Heart right ventricle (tissue), 16 donors: Measurements from ENCODE around the gene VTN. TPM values are rescaled to one million over a fixed set of nuclear protein-coding genes. Genes with fewer than 3 reads are reported as not detected.

Experiments
- ATAC-seq, 8 donors: fragments of 200-7000 bp; cut with Tn5 transposase; one replicate each; pipeline ENCODE4 v1.9.1; 2020; ENCODE audit warnings: mild to moderate bottlenecking in 8 of 8, moderate library complexity in 8 of 8, moderate number of reproducible peaks in 1 of 8
- DNase-seq, 2 donors: peaks; one replicate each; pipeline ENCODE4 v3.0.0-alpha.2; 2020
- H3K27ac ChIP-seq, 10 donors: fragments of 200-600 bp; sonication (generic) in 2 of 10; one replicate each; pipeline versions ENCODE4 v1.5.0 to v1.8.0; 2020 to 2022; ENCODE audit warnings: mild to moderate bottlenecking in 3 of 10
- H3K27me3 ChIP-seq, 7 donors: fragments of 200-600 bp; one replicate each; pipeline ENCODE4 v1.8.0; 2021 to 2022; ENCODE audit warnings: mild to moderate bottlenecking in 2 of 7
- H3K36me3 ChIP-seq, 9 donors: fragments of 200-600 bp; sonication (generic) in 1 of 9; one replicate each; pipeline versions ENCODE4 v1.5.0 to v1.8.0; 2020 to 2022; ENCODE audit warnings: mild to moderate bottlenecking in 2 of 9
- H3K4me1 ChIP-seq, 9 donors: fragments of 200-600 bp; sonication (generic) in 1 of 9; one replicate each; pipeline versions ENCODE4 v1.5.0 to v1.8.0; 2020 to 2022; ENCODE audit warnings: mild to moderate bottlenecking in 4 of 9
- H3K4me3 ChIP-seq, 10 donors: fragments of 200-600 bp; sonication (generic) in 2 of 10; one replicate each; pipeline versions ENCODE4 v1.5.0 to v1.8.0; 2020 to 2022; ENCODE audit warnings: mild to moderate bottlenecking in 7 of 10, moderate library complexity in 2 of 10
- H3K9me3 ChIP-seq, 11 donors: fragments of 200-600 bp in 10 of 11; sonication (generic) in 2 of 11; one replicate each; pipeline versions ENCODE4 v1.5.0 to v1.8.0; 2013 to 2022; ENCODE audit warnings: mild to moderate bottlenecking in 2 of 11, control low read depth in 1 of 11, moderate library complexity in 1 of 11
- WGBS, 2 donors: extraction: QIAGEN DNeasy Blood & Tissue Kit; methylation state at CpG; one replicate each; pipeline ENCODE4 v1.1.7; 2013; ENCODE audit warnings: inconsistent platforms in 1 of 2; 5-methylcytosine and 5-hydroxymethylcytosine counted together
- intact Hi-C, 10 donors: fragments of 100-400 bp; cut with DNase I; formaldehyde crosslinking; loops; one replicate each; pipeline versions ENCODE4 v1.11.1 to v1.14.2; 2022
- polyA plus RNA-seq, 2 donors: library from polyadenylated mRNA; stranded (reverse); fragments of 200-250 nt; gene quantifications; one replicate each; pipeline ENCODE4 v1.2.3, GENCODE V29; 2013
- total RNA-seq, 10 donors: library from RNA; stranded (reverse); fragmentation: NEBNext Ultra II Directional in 3 of 10; extraction: Animal tissue kit (Norgen Biotek cat#: 25700) in 3 of 10; gene quantifications; one replicate each; pipeline versions ENCODE4 v1.2.1 to v1.2.4, GENCODE V29; 2021 to 2023
- TF ChIP-seq, protein P1 (sequence below), 9 donors: fragments of 200-600 bp; sonication (generic) in 2 of 9; IDR thresholded peaks; one replicate each; pipeline versions ENCODE4 v1.5.0 to v1.8.0; 2021 to 2022; ENCODE audit warnings: antibody characterized with exemption in 9 of 9, mild to moderate bottlenecking in 5 of 9, moderate library complexity in 1 of 9
- donor health status: Arrhythmogenic right ventricular cardiomyopathy.
- donor health status: ischemic (EF 13 %, LVEDD 7.1; RV severe dilation, severe dysfunction).
- donor health status: healthy with polysubstance abuse.
- donor health status: DM: no; HTN: yes; CAD: no.
- donor health status: DM: no; HTN: no; CAD: no.
- donor health status: ischemic (EF 25% LVEDD 6.9; RV normal size, moderate dysfunction).
- donor health status: ischemic (EF 25% LVEDD 5.7; RV mildly dilated, moderate dysfunction).
- donor health status: healthy.
- donor health status: DM: yes; HTN: yes; CAD: no.
- donor health status: Ischemic cardiomyopathy.
- donor health status: ischemic (EF 35%, LVEDD 5.7; RV mildly dilated, moderate dysfunction).
- donor health status: nonischemic (EF 11% LVEDD 7.7; RV severe dilation, severe dysfunction).
- donor health status: DM: yes; HTN: yes; CAD: no.
- donor health status: PGD.
- donor health status: ischemic (EF 29% LVEDD 5.4; RV normal size, mild dysfunction).
- donor health status: nonischemic (EF 23%, LVEDD 6.1; RV moderate dilation, normal function).

Gene VTN
- total and polyA plus RNA-seq, 12 donors = 26.3 to 121 (median 64.8) TPM

DNA sequence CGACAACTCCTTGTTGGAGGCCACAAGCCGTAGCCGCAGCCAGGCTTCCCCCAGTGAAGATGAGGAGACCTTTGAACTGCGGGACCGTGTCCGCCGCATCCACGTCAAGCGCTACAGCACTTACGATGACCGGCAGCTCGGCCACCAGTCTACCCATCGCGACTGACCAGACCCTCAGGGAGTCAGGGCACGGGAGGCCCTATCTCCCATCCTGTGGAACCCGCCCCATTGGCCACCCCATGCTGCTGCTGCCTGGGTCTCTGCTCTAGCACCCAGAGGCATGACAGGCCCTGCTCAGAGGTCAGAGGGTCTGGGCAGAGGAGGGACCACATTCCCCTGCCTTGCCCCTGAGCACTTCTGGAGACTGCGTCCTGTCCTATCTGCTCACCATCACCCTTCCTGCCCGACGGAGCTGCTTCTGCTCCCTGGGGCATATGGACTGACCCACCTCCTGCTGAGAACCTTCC is 25.6 kb downstream of the VTN start:
- intact Hi-C loops = no loop called here
- Histone ChIP-seq H3K27ac (peak overlapping the region in 4 of 10 donors; percentile 11 to 74 (median 36)), H3K9me3 (no peaks in the 10 kb centered on the region), H3K4me1 (peaks cover 18 to 64% (median 44%) of the 10 kb centered on the region in 9 donors), H3K27me3 (no peaks in the 10 kb centered on the region), H3K36me3 (peaks cover 8 to 100% (median 88%) of the 10 kb centered on the region in 9 donors), H3K4me3 (no peak overlapping the region)
- WGBS, 2 donors = 84 to 85% methylated on average over 19 of the region's 19 CpGs
- ATAC-seq (peak in 1 of 8 donors; percentile 1), DNase-seq (no peak)
- TF ChIP-seq, protein P1, sequence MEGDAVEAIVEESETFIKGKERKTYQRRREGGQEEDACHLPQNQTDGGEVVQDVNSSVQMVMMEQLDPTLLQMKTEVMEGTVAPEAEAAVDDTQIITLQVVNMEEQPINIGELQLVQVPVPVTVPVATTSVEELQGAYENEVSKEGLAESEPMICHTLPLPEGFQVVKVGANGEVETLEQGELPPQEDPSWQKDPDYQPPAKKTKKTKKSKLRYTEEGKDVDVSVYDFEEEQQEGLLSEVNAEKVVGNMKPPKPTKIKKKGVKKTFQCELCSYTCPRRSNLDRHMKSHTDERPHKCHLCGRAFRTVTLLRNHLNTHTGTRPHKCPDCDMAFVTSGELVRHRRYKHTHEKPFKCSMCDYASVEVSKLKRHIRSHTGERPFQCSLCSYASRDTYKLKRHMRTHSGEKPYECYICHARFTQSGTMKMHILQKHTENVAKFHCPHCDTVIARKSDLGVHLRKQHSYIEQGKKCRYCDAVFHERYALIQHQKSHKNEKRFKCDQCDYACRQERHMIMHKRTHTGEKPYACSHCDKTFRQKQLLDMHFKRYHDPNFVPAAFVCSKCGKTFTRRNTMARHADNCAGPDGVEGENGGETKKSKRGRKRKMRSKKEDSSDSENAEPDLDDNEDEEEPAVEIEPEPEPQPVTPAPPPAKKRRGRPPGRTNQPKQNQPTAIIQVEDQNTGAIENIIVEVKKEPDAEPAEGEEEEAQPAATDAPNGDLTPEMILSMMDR (IDR thresholded peaks at IDR 0.05) = no peak

- Histone ChIP-seq H3K4me3 (no peak overlapping the region), H3K9me3 (no peaks in the 10 kb centered on the region), H3K36me3 (peaks cover 8 to 99% (median 86%) of the 10 kb centered on the region in 9 donors), H3K27me3 (no peaks in the 10 kb centered on the region), H3K4me1 (peaks cover 18 to 64% (median 48%) of the 10 kb centered on the region in 9 donors), H3K27ac (peak overlapping the region in 2 of 10 donors; percentile 12 to 21)
- intact Hi-C loops = no loop called here
- WGBS, 2 donors = 79 to 83% methylated on average over 9 of the region's 9 CpGs
- ATAC-seq = peak in 1 of 8 donors; percentile 1
- DNase-seq = no peak
- TF ChIP-seq, protein P1 (IDR thresholded peaks at IDR 0.05) = no peak
Observed at GRCh38 chr17:28344011-28344410, 26.1 kb downstream of the VTN start.

DNA sequence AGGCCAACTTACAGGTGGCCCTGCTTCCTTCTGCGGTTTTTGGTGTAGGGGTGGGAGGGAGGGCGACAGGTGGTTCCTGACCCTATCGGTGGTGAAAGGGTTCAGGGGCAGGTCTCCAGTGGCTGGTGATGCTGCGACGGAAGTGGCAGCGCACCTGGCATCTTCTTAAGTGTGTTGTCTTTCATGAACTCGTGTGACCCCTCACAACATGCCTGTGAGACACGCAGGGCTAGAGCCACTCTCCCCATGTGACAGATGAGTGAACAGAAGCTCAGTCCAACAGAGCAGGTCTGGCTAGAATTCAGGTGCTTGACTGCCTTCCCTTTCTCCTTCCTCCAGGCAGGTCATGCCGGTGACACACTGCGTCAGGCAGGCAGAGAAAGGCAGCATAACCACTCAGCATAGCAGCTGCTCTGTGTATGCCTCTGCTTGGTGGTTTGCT is 26.6 kb downstream of the VTN start:
- TF ChIP-seq, protein P1 (IDR thresholded peaks at IDR 0.05) = no peak
- WGBS, 2 donors = 71 to 75% methylated on average over 10 of the region's 10 CpGs
- ATAC-seq (peak in 1 of 8 donors; percentile 33), DNase-seq (no peak)
- no peaks in the 10 kb centered on the region for H3K9me3 ChIP-seq
- no peak overlapping the region for H3K4me3 ChIP-seq
- intact Hi-C loops = no loop called here
- peak overlapping the region in 2 of 10 donors; percentile 12 to 21 for H3K27ac ChIP-seq
- no peaks in the 10 kb centered on the region for H3K27me3 ChIP-seq
- H3K4me1 ChIP-seq = peaks cover 18 to 68% (median 53%) of the 10 kb centered on the region in 9 donors
- peaks cover 8 to 95% (median 81%) of the 10 kb centered on the region in 9 donors for H3K36me3 ChIP-seq

- H3K9me3 ChIP-seq = no peaks in the 10 kb centered on the region
- no peak for DNase-seq
- intact Hi-C loops = no loop called here
Observed at GRCh38 chr17:28342313-28342712, 27.8 kb downstream of the VTN start.

More at GRCh38 chr17:28342313-28342712, 27.8 kb downstream of the VTN start:
- H3K27ac ChIP-seq = no peak overlapping the region
- H3K36me3 ChIP-seq = peaks cover 8 to 86% (median 74%) of the 10 kb centered on the region in 9 donors
- 90% methylated on average over 14 of the region's 14 CpGs for WGBS, 2 donors
- H3K4me1 ChIP-seq = peaks cover 18 to 70% (median 54%) of the 10 kb centered on the region in 9 donors
- no peaks in the 10 kb centered on the region for H3K27me3 ChIP-seq
- no peak overlapping the region for H3K4me3 ChIP-seq
- no peak for ATAC-seq
- TF ChIP-seq, protein P1 (IDR thresholded peaks at IDR 0.05) = no peak
